Spleen (tissue), 11 donors: ENCODE results near the gene DCPS. TPM values are rescaled to one million over a fixed set of nuclear protein-coding genes. Genes with fewer than 3 reads are reported as not detected.
"Not testable (repeated sequence)": the region's sequence is repeated elsewhere in the genome, so short reads cannot be mapped to it uniquely, and the experiment has no call there.

Source experiments
- DNase-seq: peaks from one replicate; pipeline ENCODE4 v3.0.0-alpha.2; 2020
- H3K27ac ChIP-seq, 8 donors: fragments of 200-600 bp; sonication (generic) in 7 of 8; 1 replicate in 4 of 8; 2 replicates in 4 of 8; pipeline versions ENCODE4 v1.5.0 to v1.8.0; 2016 to 2021; ENCODE audit warnings: inconsistent platforms in 4 of 8, mild to moderate bottlenecking in 4 of 8, moderate library complexity in 1 of 8
- H3K27me3 ChIP-seq, 7 donors: fragments of 200-600 bp; sonication (generic) in 6 of 7; replicated peaks in 1 of 7; 1 replicate in 4 of 7; 2 replicates in 3 of 7; pipeline versions ENCODE4 v1.5.0 to v1.8.0; 2016 to 2021; ENCODE audit warnings: inconsistent platforms in 3 of 7, mild to moderate bottlenecking in 1 of 7
- H3K36me3 ChIP-seq, 6 donors: fragments of 200-600 bp; sonication (generic) in 5 of 6; 1 replicate in 4 of 6; 2 replicates in 2 of 6; pipeline versions ENCODE4 v1.5.0 to v1.8.0; 2016 to 2021; ENCODE audit warnings: inconsistent platforms in 2 of 6
- H3K4me1 ChIP-seq, 6 donors: fragments of 200-600 bp; sonication (generic) in 5 of 6; 1 replicate in 3 of 6; 2 replicates in 3 of 6; pipeline versions ENCODE4 v1.5.0 to v1.8.0; 2016 to 2021; ENCODE audit warnings: inconsistent platforms in 3 of 6
- H3K4me3 ChIP-seq, 8 donors: fragments of 200-600 bp; sonication (generic) in 7 of 8; 1 replicate in 4 of 8; 2 replicates in 4 of 8; pipeline versions ENCODE4 v1.5.0 to v1.8.0; 2016 to 2021; ENCODE audit warnings: inconsistent platforms in 4 of 8, mild to moderate bottlenecking in 4 of 8, moderate library complexity in 2 of 8
- H3K9me3 ChIP-seq, 8 donors: fragments of 200-600 bp; sonication (generic) in 7 of 8; 1 replicate in 4 of 8; 2 replicates in 4 of 8; pipeline versions ENCODE4 v1.5.0 to v1.8.0; 2016 to 2021; ENCODE audit warnings: inconsistent platforms in 4 of 8
- POLR2A ChIP-seq, 3 donors: fragments of 450-650 bp; IDR thresholded peaks; one replicate each; pipeline ENCODE4 v1.5.1; 2017; ENCODE audit warnings: antibody characterized with exemption in 3 of 3, mild to moderate bottlenecking in 1 of 3
- POLR2AphosphoS5 ChIP-seq, 3 donors: sonication (generic); formaldehyde crosslinking; IDR thresholded peaks; one replicate each; pipeline ENCODE4 v1.5.1; 2017; ENCODE audit warnings: antibody characterized with exemption in 3 of 3
- WGBS, 5 donors: extraction: QIAGEN DNeasy Blood & Tissue Kit in 3 of 5; methylation state at CpG; one replicate each; pipeline versions ENCODE4 v1.1.5 to v1.1.7; 2013 to 2018; 5-methylcytosine and 5-hydroxymethylcytosine counted together
- intact Hi-C: fragments of 100-400 bp; cut with DNase I; formaldehyde crosslinking; loops from one replicate; pipeline ENCODE4 v1.15.0; 2023; ENCODE audit warnings: low total_unique reads
- polyA plus RNA-seq, 3 donors: library from polyadenylated mRNA; stranded (reverse); fragments of 200-250 nt; gene quantifications; one replicate each; pipeline ENCODE4 v1.2.1, GENCODE V29; 2013
- total RNA-seq, 7 donors: library from RNA; depleted of rRNA in 3 of 7; stranded (reverse); fragments of >200 nt in 3 of 7; fragmentation: NEBNext Ultra II Directional in 4 of 7; extraction: Animal tissue kit (Norgen Biotek cat#: 25700) in 4 of 7; gene quantifications; one replicate each; pipeline versions ENCODE4 v1.1.0 to v1.2.1, GENCODE V29; 2016 to 2021
- TF ChIP-seq, protein P1 (sequence below), 11 experiments: fragments of 200-600 bp in 7 of 11; fragments of 450-650 bp in 4 of 11; sonication (generic) in 4 of 11; IDR thresholded peaks in 8 of 11; conservative IDR thresholded peaks in 3 of 11; 1 replicate in 7 of 11; 2 replicates in 4 of 11; pipeline versions ENCODE4 v1.4.0 to v1.8.0; 2016 to 2021; ENCODE audit warnings: antibody characterized with exemption in 11 of 11, inconsistent platforms in 4 of 11, mild to moderate bottlenecking in 1 of 11
- donor health status: healthy with polysubstance abuse.
- donor health status: DM: no; HTN: no; CAD: no; lungs with moderate emphysema.
- donor health status: DM: no; HTN: no; CAD: no.
- donor health status: Bipolar disorder and iron deficiency.
- donor health status: healthy.
- donor health status: DM: no; HTN: no; CAD: no.
- donor health status: DM: yes; HTN: yes; CAD: no.

Gene DCPS
- total and polyA plus RNA-seq, 10 donors: 17.4 to 35.2 (median 22.7) TPM

DNA sequence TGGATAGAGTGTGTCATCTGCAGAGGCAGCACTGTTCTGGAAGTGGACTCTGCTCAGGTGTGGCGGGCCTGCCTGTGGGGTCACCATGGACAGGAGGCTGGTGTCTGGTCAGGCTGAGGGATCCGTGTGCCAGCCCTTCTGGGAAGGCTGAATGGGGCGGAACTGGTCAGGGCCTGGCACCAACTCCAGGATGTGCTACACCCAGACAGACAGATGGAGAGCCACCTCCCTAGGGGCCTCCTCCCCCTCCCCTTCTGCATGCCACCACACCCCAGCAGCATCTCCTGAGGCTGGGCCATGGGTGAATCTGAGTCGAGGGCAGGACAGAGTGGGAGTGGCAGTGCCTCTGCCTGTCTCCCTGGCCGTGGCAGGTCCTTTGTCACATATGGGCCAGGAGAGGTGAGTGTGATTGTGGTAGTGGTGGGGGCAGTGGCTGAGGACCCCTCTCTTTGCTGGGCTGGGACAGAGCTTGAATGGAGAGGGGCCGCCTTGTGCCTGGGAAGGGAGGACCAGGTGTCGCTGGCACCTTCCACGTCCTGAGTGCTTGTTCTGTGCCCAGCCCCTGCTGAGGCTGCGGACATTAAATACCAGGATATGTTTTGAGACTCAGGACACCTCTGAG is 80.7 kb downstream of the DCPS start:
- intact Hi-C loops: no loop called here
- Histone ChIP-seq H3K4me1 (peaks cover 10 to 73% (median 41%) of the 10 kb centered on the region in 6 donors), H3K27ac (peak overlapping the region in 3 of 8 donors; percentile 5 to 35 (median 14)), H3K27me3 (no peaks in the 10 kb centered on the region), H3K36me3 (no peaks in the 10 kb centered on the region), H3K9me3 (no peaks in the 10 kb centered on the region), H3K4me3 (no peak overlapping the region)
- WGBS, 5 donors: 72 to 88% (median 86%) methylated on average over 5 to 9 of the region's 9 CpGs
- TF ChIP-seq POLR2A (IDR thresholded peaks at IDR 0.05) (no peak), POLR2AphosphoS5 (IDR thresholded peaks at IDR 0.05) (no peak)
- TF ChIP-seq, protein P1, sequence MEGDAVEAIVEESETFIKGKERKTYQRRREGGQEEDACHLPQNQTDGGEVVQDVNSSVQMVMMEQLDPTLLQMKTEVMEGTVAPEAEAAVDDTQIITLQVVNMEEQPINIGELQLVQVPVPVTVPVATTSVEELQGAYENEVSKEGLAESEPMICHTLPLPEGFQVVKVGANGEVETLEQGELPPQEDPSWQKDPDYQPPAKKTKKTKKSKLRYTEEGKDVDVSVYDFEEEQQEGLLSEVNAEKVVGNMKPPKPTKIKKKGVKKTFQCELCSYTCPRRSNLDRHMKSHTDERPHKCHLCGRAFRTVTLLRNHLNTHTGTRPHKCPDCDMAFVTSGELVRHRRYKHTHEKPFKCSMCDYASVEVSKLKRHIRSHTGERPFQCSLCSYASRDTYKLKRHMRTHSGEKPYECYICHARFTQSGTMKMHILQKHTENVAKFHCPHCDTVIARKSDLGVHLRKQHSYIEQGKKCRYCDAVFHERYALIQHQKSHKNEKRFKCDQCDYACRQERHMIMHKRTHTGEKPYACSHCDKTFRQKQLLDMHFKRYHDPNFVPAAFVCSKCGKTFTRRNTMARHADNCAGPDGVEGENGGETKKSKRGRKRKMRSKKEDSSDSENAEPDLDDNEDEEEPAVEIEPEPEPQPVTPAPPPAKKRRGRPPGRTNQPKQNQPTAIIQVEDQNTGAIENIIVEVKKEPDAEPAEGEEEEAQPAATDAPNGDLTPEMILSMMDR (IDR thresholded peaks at IDR 0.05 in 8 of 11, conservative IDR thresholded peaks at IDR 0.05 in 3 of 11): no peak
- peak; percentile 71 for DNase-seq

DNA sequence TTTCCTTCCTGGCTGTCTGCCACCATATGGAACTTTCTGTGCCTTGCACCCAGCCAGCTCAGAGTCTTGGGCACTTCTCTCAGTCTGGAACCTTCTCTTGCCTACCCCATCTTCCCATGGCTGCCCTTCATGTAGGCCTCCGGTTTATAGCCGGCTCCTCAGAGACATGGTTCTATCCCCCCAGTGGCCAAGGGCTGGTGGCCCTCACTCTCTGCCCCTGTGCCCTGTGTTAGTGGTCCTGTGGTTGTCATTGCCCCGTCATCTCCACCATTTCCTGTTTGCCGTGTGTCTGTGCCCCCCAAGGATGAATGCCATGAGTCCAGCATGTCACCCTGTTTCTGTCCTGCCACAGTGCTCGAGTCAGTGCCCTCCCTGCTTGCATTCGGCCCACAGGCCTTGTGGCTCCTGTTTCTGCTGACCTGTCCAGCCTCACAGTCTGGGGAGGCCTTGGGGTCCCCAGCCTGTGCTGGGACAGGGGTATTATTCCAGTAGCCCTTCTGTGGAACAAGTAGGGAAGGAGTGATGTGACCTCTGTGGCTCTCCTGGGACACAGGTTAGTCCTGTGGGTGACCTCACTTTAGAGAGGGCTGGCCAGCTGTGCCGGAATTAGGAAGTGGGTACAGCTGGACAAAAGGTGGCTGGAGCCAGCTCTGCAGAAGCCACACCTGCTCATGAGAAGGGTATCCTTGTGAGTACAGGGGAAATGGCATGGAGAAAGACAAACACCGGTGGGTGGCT is 82.3 kb downstream of the DCPS start:
- Histone ChIP-seq H3K4me1 (peaks cover 10 to 72% (median 44%) of the 10 kb centered on the region in 6 donors), H3K4me3 (peak overlapping the region in 1 of 8 donors; percentile 22), H3K27me3 (no peaks in the 10 kb centered on the region), H3K9me3 (no peaks in the 10 kb centered on the region), H3K36me3 (no peaks in the 10 kb centered on the region), H3K27ac (peak overlapping the region in 7 of 8 donors; percentile 58 to 88 (median 82))
- 43 to 63% (median 51%) methylated on average over 6 to 8 of the region's 8 CpGs for WGBS, 5 donors
- peak; percentile 77 for DNase-seq
- intact Hi-C loops: no loop called here
- TF ChIP-seq POLR2AphosphoS5 (IDR thresholded peaks at IDR 0.05): peak in 1 of 3 donors; percentile 9
- TF ChIP-seq, protein P1 (IDR thresholded peaks at IDR 0.05 in 8 of 11, conservative IDR thresholded peaks at IDR 0.05 in 3 of 11): no peak

DNA sequence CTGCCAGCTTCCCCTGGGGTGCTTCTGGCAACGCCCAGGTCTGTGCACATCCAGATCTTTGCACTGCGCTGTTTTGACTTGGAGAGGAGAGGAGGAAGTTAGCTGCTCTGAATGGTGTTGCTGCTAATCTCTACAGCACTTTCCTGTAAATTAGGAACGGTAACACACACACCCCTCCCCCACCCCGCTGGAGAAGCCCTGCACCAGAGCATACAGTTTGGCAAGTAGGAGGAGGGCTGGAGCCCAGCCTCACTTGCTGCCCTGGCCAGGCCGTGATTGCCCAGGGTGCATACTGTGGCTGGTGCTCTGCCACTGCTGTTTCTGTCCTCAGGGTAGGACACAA is 82.8 kb downstream of the DCPS start:
- H3K36me3 ChIP-seq, intact Hi-C loops, H3K9me3 ChIP-seq, H3K27me3 ChIP-seq: not testable (repeated sequence)
- 5 to 30% (median 16%) methylated on average over 4 to 5 of the region's 5 CpGs for WGBS, 5 donors
- peak; percentile 87 for DNase-seq
- Histone ChIP-seq H3K4me1 (peaks cover 10 to 76% (median 48%) of the 10 kb centered on the region in 6 donors), H3K4me3 (peak overlapping the region in 1 of 8 donors; percentile 22), H3K27ac (peak overlapping the region in 7 of 8 donors; percentile 58 to 88 (median 82))
- TF ChIP-seq POLR2AphosphoS5 (IDR thresholded peaks at IDR 0.05): peak in 1 of 3 donors; percentile 44

DNA sequence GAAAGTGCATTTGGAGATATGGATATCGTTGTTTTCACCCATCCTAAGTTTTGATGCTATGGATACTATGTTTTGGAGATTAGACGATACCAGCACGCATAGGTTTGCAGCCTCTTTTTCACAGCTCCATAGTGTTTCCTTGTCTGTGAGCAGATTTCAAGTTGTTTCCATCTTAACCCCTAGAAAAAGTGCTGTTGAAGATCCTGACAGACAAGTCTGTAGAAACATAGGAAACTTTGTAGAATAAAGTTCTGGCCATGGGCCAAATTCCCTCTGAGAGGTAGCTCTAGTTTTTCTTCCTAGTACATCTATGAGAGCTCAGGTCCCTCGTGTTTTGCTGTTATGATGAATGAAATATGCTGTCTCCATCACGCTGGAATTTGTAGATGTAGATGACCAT is 84.0 kb downstream of the DCPS start:
- H3K27ac ChIP-seq: peak overlapping the region in 2 of 8 donors; percentile 87 to 88
- H3K4me1 ChIP-seq: peaks cover 13 to 81% (median 56%) of the 10 kb centered on the region in 6 donors
- DNase-seq: no peak
- 68 to 88% (median 85%) methylated on average over 5 of the region's 5 CpGs for WGBS, 5 donors
- no peak for TF ChIP-seq POLR2A (IDR thresholded peaks at IDR 0.05)
- no peaks in the 10 kb centered on the region for H3K27me3 ChIP-seq
- intact Hi-C loops: no loop called here
- H3K36me3 ChIP-seq: no peaks in the 10 kb centered on the region
- H3K9me3 ChIP-seq: no peaks in the 10 kb centered on the region
- H3K4me3 ChIP-seq: no peak overlapping the region

DNA sequence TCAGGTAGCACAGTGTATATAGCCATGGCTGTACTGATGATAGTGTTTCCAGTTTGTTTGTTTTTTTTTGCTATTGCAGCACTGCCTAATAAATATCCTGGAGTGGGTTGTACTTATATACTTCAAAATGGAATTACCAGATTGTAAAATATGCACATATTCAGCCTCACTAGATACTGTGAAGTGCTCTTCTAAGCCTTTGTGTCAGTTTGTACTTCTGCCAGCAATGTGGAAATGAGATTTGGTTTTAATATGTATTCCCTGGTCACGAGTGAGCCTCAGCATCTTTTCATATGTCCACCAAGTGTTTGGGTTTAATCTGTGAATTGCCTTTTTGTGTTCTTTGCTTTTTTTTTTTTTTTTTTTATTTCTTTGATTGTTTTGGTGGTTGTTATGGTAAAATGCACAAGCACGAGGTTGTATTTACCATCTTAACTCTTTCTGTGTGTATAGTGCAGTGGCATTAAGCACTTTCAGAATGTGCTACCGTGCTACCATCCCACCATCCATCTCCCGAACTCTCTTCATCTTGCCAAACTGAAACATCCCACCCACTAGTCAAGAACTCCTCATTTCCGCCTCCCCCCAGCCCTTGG is 86.5 kb downstream of the DCPS start:
- no peak for DNase-seq
- Histone ChIP-seq H3K27ac (peak overlapping the region in 1 of 8 donors; percentile 64), H3K9me3 (no peaks in the 10 kb centered on the region), H3K4me3 (no peak overlapping the region), H3K36me3 (no peaks in the 10 kb centered on the region), H3K4me1 (peaks cover 9 to 81% (median 55%) of the 10 kb centered on the region in 6 donors), H3K27me3 (no peaks in the 10 kb centered on the region)
- TF ChIP-seq POLR2A (IDR thresholded peaks at IDR 0.05) (no peak), POLR2AphosphoS5 (IDR thresholded peaks at IDR 0.05) (no peak)
- TF ChIP-seq, protein P1 (IDR thresholded peaks at IDR 0.05 in 8 of 11, conservative IDR thresholded peaks at IDR 0.05 in 3 of 11): no peak
- 68 to 71% (median 70%) methylated on average over 5 of the region's 5 CpGs for WGBS, 5 donors
- intact Hi-C loops: no loop called here
